Loucy (cell line): ENCODE data around the gene FAM89B.

Source experiments
- EZH2phosphoT487 ChIP-seq: fragments of 200-600 bp; IDR thresholded peaks from 2 replicates; pipeline ENCODE4 v1.6.1; 2018; ENCODE audit warnings: antibody characterized with exemption, mild to moderate bottlenecking, moderate library complexity, borderline replicate concordance
- TF ChIP-seq, protein P1 (sequence below): fragments of 200-600 bp; sonication (generic); conservative IDR thresholded peaks from 2 replicates; pipeline ENCODE4 v1.5.1; 2014; ENCODE audit warnings: mild to moderate bottlenecking, antibody characterized with exemption, low read length

DNA sequence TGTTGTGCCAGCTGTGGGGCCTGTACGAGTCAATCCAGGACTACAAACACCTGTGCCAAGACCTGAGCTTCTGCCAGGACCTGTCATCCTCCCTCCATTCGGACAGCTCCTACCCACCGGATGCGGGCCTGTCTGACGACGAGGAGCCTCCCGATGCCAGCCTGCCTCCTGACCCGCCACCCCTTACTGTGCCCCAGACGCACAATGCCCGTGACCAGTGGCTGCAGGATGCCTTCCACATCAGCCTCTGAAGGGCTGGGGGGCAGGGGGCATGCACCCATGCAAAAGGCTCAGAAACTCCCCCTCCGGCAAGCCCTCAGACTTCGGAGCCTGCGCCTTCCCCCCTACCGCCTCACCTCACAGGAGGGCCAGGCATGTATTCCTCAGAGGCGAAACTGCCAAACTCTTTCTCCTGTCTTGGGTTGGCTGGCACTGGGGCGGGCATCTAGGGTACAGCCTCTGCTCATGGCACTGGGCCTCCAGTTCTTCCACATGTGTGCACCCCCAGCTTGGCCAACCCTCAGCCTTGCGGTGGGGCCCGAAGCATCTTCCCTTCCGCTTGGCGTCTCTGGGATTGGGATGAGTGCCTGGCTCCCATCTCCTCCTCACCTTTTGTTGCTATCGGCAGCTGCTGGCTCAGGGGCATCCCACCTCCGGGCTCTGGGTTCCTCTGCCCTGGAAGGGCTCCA lies 1.2 kb downstream of the FAM89B start:
- TF ChIP-seq, protein P1, sequence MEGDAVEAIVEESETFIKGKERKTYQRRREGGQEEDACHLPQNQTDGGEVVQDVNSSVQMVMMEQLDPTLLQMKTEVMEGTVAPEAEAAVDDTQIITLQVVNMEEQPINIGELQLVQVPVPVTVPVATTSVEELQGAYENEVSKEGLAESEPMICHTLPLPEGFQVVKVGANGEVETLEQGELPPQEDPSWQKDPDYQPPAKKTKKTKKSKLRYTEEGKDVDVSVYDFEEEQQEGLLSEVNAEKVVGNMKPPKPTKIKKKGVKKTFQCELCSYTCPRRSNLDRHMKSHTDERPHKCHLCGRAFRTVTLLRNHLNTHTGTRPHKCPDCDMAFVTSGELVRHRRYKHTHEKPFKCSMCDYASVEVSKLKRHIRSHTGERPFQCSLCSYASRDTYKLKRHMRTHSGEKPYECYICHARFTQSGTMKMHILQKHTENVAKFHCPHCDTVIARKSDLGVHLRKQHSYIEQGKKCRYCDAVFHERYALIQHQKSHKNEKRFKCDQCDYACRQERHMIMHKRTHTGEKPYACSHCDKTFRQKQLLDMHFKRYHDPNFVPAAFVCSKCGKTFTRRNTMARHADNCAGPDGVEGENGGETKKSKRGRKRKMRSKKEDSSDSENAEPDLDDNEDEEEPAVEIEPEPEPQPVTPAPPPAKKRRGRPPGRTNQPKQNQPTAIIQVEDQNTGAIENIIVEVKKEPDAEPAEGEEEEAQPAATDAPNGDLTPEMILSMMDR: no peak
- TF ChIP-seq EZH2phosphoT487: no peak
